ENCODE measurements around the gene NETO2. TPM values are rescaled to one million over a fixed set of nuclear protein-coding genes. Genes with fewer than 3 reads are reported as not detected.

Gene NETO2
- total RNA-seq, 1 experiment from 2014 or later = 10.3 TPM

GRCh38 chr16:47054306-47054705, 89.4 kb downstream of the NETO2 start (continued):
- TF ChIP-seq, protein P1, sequence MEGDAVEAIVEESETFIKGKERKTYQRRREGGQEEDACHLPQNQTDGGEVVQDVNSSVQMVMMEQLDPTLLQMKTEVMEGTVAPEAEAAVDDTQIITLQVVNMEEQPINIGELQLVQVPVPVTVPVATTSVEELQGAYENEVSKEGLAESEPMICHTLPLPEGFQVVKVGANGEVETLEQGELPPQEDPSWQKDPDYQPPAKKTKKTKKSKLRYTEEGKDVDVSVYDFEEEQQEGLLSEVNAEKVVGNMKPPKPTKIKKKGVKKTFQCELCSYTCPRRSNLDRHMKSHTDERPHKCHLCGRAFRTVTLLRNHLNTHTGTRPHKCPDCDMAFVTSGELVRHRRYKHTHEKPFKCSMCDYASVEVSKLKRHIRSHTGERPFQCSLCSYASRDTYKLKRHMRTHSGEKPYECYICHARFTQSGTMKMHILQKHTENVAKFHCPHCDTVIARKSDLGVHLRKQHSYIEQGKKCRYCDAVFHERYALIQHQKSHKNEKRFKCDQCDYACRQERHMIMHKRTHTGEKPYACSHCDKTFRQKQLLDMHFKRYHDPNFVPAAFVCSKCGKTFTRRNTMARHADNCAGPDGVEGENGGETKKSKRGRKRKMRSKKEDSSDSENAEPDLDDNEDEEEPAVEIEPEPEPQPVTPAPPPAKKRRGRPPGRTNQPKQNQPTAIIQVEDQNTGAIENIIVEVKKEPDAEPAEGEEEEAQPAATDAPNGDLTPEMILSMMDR (IDR thresholded peaks at IDR 0.05 in 2 of 3, conservative IDR thresholded peaks at IDR 0.05 in 1 of 3; ENCODE audit: borderline replicate concordance in 1 of 3, insufficient read depth in 1 of 3, low read depth in 2 of 3, low read length in 2 of 3) = no peak
- TF ChIP-seq RAD21 (IDR thresholded peaks at IDR 0.05; ENCODE audit: low read depth) = no peak
- TF ChIP-seq EZH2 (IDR thresholded peaks at IDR 0.05) = no peak
- no peak for TF ChIP-seq MAX (IDR thresholded peaks at IDR 0.05)
- no peak for TF ChIP-seq CEBPB (IDR thresholded peaks at IDR 0.05; ENCODE audit: low read depth)
- TF ChIP-seq YY1 (IDR thresholded peaks at IDR 0.05; ENCODE audit: extremely low read depth, insufficient replicate concordance, low read depth, low read length) = no peak
- no peak for TF ChIP-seq POLR2A (IDR thresholded peaks at IDR 0.05; ENCODE audit: borderline replicate concordance, extremely low read depth, insufficient read depth, insufficient read length)
- TF ChIP-seq FOSL1 (IDR thresholded peaks at IDR 0.05; ENCODE audit: low read depth) = no peak

GRCh38 chr16:47053895-47054294, 89.8 kb downstream of the NETO2 start:
- no peak for DNase-seq (ENCODE audit: low read depth, low spot score)
- H4K20me1 ChIP-seq (ENCODE audit: insufficient read depth) = no peaks in the 10 kb centered on the region
- ATAC-seq = no peak
- intact Hi-C loops (cut with micrococcal nuclease) = no loop called here
- H3K9ac ChIP-seq (ENCODE audit: low read length) = no peak overlapping the region
- H3K27ac ChIP-seq (ENCODE audit: low read depth, low read length) = no peak overlapping the region
- H3K4me1 ChIP-seq (ENCODE audit: control insufficient read depth in 1 of 2, insufficient read depth in 2 of 2, low read length in 2 of 2) = no peaks in the 10 kb centered on the region
- no peaks in the 10 kb centered on the region; a peak in 1 of 4 replicates for H3K9me3 ChIP-seq (ENCODE audit: control insufficient read depth in 1 of 2, insufficient read depth in 1 of 2, low read depth in 1 of 2, low read length in 2 of 2)
- H3K36me3 ChIP-seq (ENCODE audit: control insufficient read depth in 1 of 2, insufficient read depth in 2 of 2, low read length in 2 of 2) = no peaks in the 10 kb centered on the region
- ChIA-PET POLR2A (no interaction called here), RAD21 (ENCODE audit: low non-redundant PET in 1 of 2, low total read pairs in 2 of 2, uncharacterized antibody in 2 of 2, unreplicated experiment in 2 of 2) (no interaction called here), CTCF (no interaction called here)
- H2AFZ ChIP-seq (ENCODE audit: low read depth, low read length, poor library complexity, severe bottlenecking) = no peak overlapping the region
- no peak overlapping the region for H3K4me3 ChIP-seq (replicated peaks in 1 of 2; ENCODE audit: low read depth in 1 of 2, low read length in 2 of 2)
- no peaks in the 10 kb centered on the region for H3K9me2 ChIP-seq (ENCODE audit: insufficient read depth)
- no TSS peak for BruUV-seq (replicated peaks)
- no peaks in the 10 kb centered on the region for H3K79me2 ChIP-seq (ENCODE audit: insufficient read depth, low read length)
- no peak overlapping the region for H3K4me2 ChIP-seq (ENCODE audit: low read length)
- TF ChIP-seq TCF7L2 (IDR thresholded peaks at IDR 0.05; ENCODE audit: borderline replicate concordance, extremely low read depth, insufficient read depth, insufficient read length) (no peak), EGR1 (IDR thresholded peaks at IDR 0.05; ENCODE audit: low read depth) (no peak), CEBPB (IDR thresholded peaks at IDR 0.05; ENCODE audit: low read depth) (no peak), EZH2phosphoT487 (IDR thresholded peaks at IDR 0.05; ENCODE audit: borderline replicate concordance) (no peak), FOSL1 (IDR thresholded peaks at IDR 0.05; ENCODE audit: low read depth) (no peak), ZNF274 (IDR thresholded peaks at IDR 0.05; ENCODE audit: low read depth, low read length) (no peak), ZFX (IDR thresholded peaks at IDR 0.05) (no peak), SP1 (IDR thresholded peaks at IDR 0.05; ENCODE audit: low read depth) (no peak), SRF (IDR thresholded peaks at IDR 0.05; ENCODE audit: low read depth) (no peak)
- TF ChIP-seq, protein P2, sequence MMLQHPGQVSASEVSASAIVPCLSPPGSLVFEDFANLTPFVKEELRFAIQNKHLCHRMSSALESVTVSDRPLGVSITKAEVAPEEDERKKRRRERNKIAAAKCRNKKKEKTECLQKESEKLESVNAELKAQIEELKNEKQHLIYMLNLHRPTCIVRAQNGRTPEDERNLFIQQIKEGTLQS (IDR thresholded peaks at IDR 0.05) = no peak
- TF ChIP-seq, protein P1 (IDR thresholded peaks at IDR 0.05 in 2 of 3, conservative IDR thresholded peaks at IDR 0.05 in 1 of 3; ENCODE audit: borderline replicate concordance in 1 of 3, insufficient read depth in 1 of 3, low read depth in 2 of 3, low read length in 2 of 3) = no peak
- H3K27me3 ChIP-seq (ENCODE audit: insufficient read depth, low read length) = no peaks in the 10 kb centered on the region

Data from HCT116 (cell line).